ENCODE measurements around the gene XRCC5. TPM values are rescaled to one million over a fixed set of nuclear protein-coding genes. Genes with fewer than 3 reads are reported as not detected.
A peak's percentile ranks its signal among the peaks of the same experiment; 100 is the strongest.
"Not testable (repeated sequence)": the region's sequence is repeated elsewhere in the genome, so short reads cannot be mapped to it uniquely, and the experiment has no call there.

The XRCC5 gene
- total RNA-seq, 2 experiments from 2014 or later = 510 to 515 TPM

DNA sequence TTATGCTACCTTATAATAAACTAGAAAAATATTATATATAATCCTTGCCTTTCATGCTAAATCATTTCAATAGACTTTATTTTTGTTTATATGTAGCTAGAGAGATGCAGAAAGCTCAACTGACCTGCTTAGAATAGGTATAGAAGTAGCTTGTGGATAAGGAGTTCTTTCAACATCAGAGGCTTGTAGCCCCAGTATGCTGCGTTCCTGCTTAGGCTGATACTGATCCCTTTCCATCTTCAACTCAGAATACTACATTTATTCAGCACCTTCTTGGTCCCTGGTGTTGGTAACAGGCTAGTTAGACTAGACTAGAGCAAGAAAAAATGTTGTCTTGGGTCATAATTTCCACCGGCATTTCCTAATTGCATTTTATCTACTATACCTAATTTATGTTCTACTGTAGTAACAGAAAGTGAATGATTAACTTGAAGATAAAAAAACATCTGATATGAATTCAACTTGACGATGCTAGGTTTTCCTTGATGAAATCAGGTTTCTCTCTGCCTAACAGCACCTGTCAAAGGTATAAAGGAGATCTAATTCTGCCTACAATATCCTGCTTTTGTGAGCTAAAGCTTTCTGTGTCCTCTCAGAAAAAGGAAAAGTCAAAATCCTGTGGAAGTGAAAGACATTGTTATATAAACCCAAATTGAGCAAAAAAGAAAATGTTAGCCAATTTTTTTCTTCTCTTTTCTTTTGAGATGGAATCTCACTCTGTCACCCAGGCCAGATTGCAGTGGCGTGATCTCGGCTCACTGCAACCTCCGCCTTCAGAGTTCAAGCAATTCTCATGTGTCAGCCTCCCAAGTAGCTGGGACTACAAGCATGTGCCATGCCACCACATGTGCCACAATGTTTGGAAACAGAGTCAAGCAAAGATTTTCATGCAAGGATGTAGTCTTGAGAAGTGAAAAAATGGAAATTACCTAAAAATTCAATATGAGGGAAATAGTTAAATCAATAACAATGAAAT, 33.4 kb upstream of the XRCC5 start:
- peaks cover 6% of the 10 kb centered on the region for H3K36me3 Mint-ChIP-seq
- CTCF ChIA-PET = interaction anchor here (1.0 kb wide), 1 partner anchor 38 kb away, joined by 3 read pairs; no protein-coding TSS in a partner anchor
- H3K4me3 Mint-ChIP-seq = no peak overlapping the region
- DNase-seq = no peak
- H3K9me3 Mint-ChIP-seq = no peaks in the 10 kb centered on the region
- intact Hi-C loops (cut with micrococcal nuclease) = no loop called here
- peaks cover 34% of the 10 kb centered on the region for H3K4me1 Mint-ChIP-seq (ENCODE audit: low read depth)
- H3K27ac Mint-ChIP-seq = no peak overlapping the region
- POLR2A ChIA-PET = no interaction called here
- H3K27me3 Mint-ChIP-seq = no peaks in the 10 kb centered on the region

DNA sequence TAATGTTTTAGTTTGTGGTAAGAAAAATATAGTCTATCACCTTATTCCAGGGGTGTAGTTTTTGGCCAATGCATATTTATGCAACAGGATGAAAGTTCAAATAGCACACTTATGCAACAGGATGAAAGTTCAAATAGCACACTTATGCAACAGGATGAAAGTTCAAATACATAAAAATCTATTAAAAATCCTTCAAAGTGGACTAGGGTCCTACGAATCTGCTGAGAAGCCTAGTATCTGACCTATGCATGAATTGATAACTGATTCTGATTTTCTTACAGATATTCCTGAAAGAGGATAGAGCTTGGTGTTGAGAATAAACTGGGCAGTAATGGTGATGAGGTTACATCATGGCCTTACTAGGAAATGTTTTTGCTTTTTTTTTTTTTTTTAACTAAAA, 30.4 kb upstream of the XRCC5 start:
- DNase-seq = no peak
- Mint-ChIP-seq H3K27me3 (no peaks in the 10 kb centered on the region), H3K4me3 (no peak overlapping the region), H3K36me3 (peaks cover 3% of the 10 kb centered on the region), H3K4me1 (ENCODE audit: low read depth) (peaks cover 54% of the 10 kb centered on the region), H3K27ac (no peak overlapping the region), H3K9me3 (no peaks in the 10 kb centered on the region)
- CTCF ChIA-PET = no interaction called here
- intact Hi-C loops (cut with micrococcal nuclease) = no loop called here
- POLR2A ChIA-PET = no interaction called here

- Mint-ChIP-seq H3K4me3 (peak overlapping the region; percentile 10), H3K4me1 (ENCODE audit: low read depth) (peaks cover 51% of the 10 kb centered on the region)
- H3K27me3 Mint-ChIP-seq, H3K36me3 Mint-ChIP-seq, H3K9me3 Mint-ChIP-seq, POLR2A ChIA-PET, DNase-seq, H3K27ac Mint-ChIP-seq: not testable (repeated sequence)
- CTCF ChIA-PET = interaction anchor here (4.7 kb wide), 1 partner anchor 29 kb away, joined by 35 read pairs; the partner anchor contains the start of gene XRCC5
- intact Hi-C loops (cut with micrococcal nuclease) = loop anchor here (2.0 kb wide), 1 partner anchor 21 kb away; no protein-coding TSS in a partner anchor
Measured at GRCh38 chr2:216080048-216080447, 29.1 kb upstream of the XRCC5 start.

DNA sequence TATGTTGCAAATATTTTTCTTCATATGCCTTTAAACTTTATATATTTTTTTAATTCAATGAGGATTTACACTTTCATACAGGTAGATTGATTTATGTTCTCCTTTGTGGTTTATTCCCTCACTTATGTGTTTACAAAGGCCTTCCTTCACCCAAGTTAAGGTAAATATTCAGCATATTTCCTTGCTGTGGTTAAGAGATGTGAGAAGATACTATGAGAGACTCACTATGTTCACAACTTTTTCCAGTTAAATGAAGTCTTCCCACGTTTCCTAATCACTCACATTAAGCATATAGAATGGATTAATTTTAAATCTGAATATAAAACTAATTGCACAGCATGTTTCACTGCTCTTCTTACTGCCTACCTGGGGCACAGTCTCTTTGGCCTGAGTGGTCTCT, 28.1 kb upstream of the XRCC5 start:
- ChIA-PET CTCF (interaction anchor here (0.9 to 4.7 kb wide), 7 partner anchors 9 to 48 kb away, joined by 3 to 35 read pairs (median 6); partner anchors contain the start of gene XRCC5), POLR2A (interaction anchor here (1.1 to 1.2 kb wide), 2 partner anchors 28 to 103 kb away, joined by 4 to 7 read pairs; partner anchors contain the start of gene XRCC5)
- Mint-ChIP-seq H3K36me3 (peaks cover 3% of the 10 kb centered on the region), H3K4me1 (ENCODE audit: low read depth) (peaks cover 47% of the 10 kb centered on the region), H3K27me3 (no peaks in the 10 kb centered on the region), H3K9me3 (no peaks in the 10 kb centered on the region), H3K4me3 (peak overlapping the region; percentile 96), H3K27ac (peak overlapping the region; percentile 81)
- intact Hi-C loops (cut with micrococcal nuclease) = loop anchor here (2.0 kb wide), 1 partner anchor 22 kb away; no protein-coding TSS in a partner anchor
- no peak for DNase-seq

- POLR2A ChIA-PET = interaction anchor here (1.1 to 1.2 kb wide), 2 partner anchors 28 to 102 kb away, joined by 4 to 7 read pairs; partner anchors contain the start of gene XRCC5
- DNase-seq = peak; percentile 87
- Mint-ChIP-seq H3K27ac (peak within 1 kb of the TSS; percentile 81), H3K4me1 (ENCODE audit: low read depth) (peaks cover 51% of the 10 kb centered on the region), H3K4me3 (peak within 1 kb of the TSS; percentile 96), H3K36me3 (peaks cover 3% of the 10 kb centered on the region), H3K27me3 (no peaks in the 10 kb centered on the region), H3K9me3 (no peaks in the 10 kb centered on the region)
- intact Hi-C loops (cut with micrococcal nuclease) = loop anchor here (2.0 kb wide), 2 partner anchors 23 to 49 kb away; no protein-coding TSS in a partner anchor
- CTCF ChIA-PET = interaction anchor here (0.6 to 4.7 kb wide), 9 partner anchors 9 to 69 kb away, joined by 3 to 35 read pairs (median 5); partner anchors contain the start of gene XRCC5
Measured at GRCh38 chr2:216081487-216082116, 27.5 kb upstream of the XRCC5 start, which contains the start of the genes PECR and TMEM169. Gene PECR (minus strand): TSS chr2:216081809. CDS start chr2:216081741, 68 bp downstream. Gene TMEM169 (plus strand): TSS chr2:216081919. CDS start chr2:216095964, 14,045 bp downstream.

DNA sequence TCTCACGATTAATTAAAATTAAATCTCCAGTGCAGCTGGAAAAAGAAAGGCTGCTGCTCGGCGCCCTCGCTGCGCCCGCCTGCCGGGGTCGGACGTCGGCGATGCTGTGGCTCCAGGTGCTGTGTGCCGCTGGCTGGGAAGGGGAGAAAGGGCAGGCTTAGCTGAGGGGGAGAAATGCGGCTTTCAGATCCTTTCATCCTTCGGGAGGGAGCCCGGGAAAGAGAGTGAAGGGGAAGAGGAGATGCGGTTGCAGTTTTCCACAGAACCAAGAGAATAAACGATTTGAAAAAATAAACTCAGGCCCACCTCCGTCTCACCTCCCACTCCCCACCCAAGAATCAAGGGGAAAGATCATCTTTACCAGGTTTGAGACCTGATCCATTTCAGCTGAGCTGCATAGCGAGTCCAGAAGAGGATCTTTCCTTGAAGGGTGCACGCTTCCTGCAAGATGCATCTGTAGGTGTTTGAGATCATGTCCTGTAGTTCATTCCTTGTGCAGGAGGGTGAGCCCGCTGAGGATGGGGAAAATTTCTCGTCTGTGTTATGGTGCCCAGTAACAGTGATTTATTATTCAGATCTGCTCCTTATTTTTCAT, 26.9 kb upstream of the XRCC5 start:
- H3K4me1 Mint-ChIP-seq (ENCODE audit: low read depth) = peaks cover 55% of the 10 kb centered on the region
- H3K4me3 Mint-ChIP-seq = peak overlapping the region; percentile 96
- no peaks in the 10 kb centered on the region for H3K27me3 Mint-ChIP-seq
- ChIA-PET POLR2A (interaction anchor here (1.1 to 1.2 kb wide), 2 partner anchors 27 to 101 kb away, joined by 4 to 7 read pairs; partner anchors contain the start of gene XRCC5), CTCF (interaction anchor here (0.6 to 4.7 kb wide), 8 partner anchors 10 to 70 kb away, joined by 3 to 35 read pairs (median 6); partner anchors contain the start of gene XRCC5)
- peaks cover 3% of the 10 kb centered on the region for H3K36me3 Mint-ChIP-seq
- DNase-seq = peak; percentile 25
- H3K9me3 Mint-ChIP-seq = no peaks in the 10 kb centered on the region
- H3K27ac Mint-ChIP-seq = peak overlapping the region; percentile 77
- intact Hi-C loops (cut with micrococcal nuclease) = loop anchor here (2.0 kb wide), 1 partner anchor 49 kb away; no protein-coding TSS in a partner anchor

- intact Hi-C loops (cut with micrococcal nuclease) = loop anchor here (2.0 kb wide), 1 partner anchor 50 kb away; no protein-coding TSS in a partner anchor
- DNase-seq = peak; percentile 29
- Mint-ChIP-seq H3K27me3 (no peaks in the 10 kb centered on the region), H3K4me1 (ENCODE audit: low read depth) (peaks cover 55% of the 10 kb centered on the region), H3K9me3 (no peaks in the 10 kb centered on the region), H3K27ac (peak overlapping the region; percentile 77), H3K4me3 (peak overlapping the region; percentile 96), H3K36me3 (peaks cover 3% of the 10 kb centered on the region)
- ChIA-PET CTCF (interaction anchor here (0.8 to 4.7 kb wide), 8 partner anchors 9 to 49 kb away, joined by 3 to 35 read pairs (median 4); partner anchors contain the start of gene XRCC5), POLR2A (interaction anchor here (0.6 kb wide), 1 partner anchor 21 kb away, joined by 3 read pairs; no protein-coding TSS in a partner anchor)
Measured at GRCh38 chr2:216082805-216083204, 26.3 kb upstream of the XRCC5 start.

DNA sequence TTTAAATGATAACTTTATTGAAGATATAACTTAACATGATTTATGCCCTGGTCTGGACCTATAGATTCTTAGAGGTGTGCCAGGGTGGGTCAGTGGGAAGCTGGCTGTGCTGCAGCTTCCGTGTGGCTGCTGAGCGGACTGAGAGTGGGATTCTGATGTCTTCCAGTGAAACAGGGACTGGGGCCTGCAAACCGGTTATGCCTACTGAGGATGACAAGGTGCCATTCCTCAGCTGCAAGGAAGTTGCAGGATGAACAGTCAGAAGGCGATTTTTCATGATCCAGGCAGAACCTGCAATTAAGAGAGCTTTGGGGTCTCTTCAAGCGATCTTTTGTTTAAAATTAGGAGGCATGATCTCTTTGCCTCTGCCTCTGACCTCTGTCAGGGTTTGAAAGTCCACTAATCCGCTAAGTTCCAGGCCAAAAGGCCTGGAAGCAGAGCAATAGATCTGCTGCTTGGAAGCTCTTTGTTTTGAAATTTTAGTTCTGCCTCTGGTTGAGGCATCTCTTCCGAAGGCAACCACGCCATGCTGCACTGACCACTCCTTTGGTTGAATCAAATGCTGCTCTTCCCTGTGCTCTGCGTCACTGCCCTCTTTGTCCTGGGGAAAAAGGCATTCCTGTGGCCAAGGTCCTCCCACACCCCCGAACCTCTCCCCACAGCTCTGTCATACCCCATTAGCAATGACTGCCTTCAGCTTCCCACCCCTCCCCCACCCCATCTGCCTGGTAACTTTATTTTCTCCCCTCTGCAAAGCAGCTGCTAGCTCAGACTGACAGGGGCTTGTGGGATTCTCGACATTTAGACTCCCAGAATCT, 25.5 kb upstream of the XRCC5 start:
- H3K4me3 Mint-ChIP-seq = no peak overlapping the region
- DNase-seq = no peak
- intact Hi-C loops (cut with micrococcal nuclease) = loop anchor here (1.0 to 2.0 kb wide), 2 partner anchors 26 to 51 kb away; partner anchors contain the start of gene XRCC5
- no peaks in the 10 kb centered on the region for H3K9me3 Mint-ChIP-seq
- H3K36me3 Mint-ChIP-seq = peaks cover 3% of the 10 kb centered on the region
- peak overlapping the region; percentile 92 for H3K27ac Mint-ChIP-seq
- ChIA-PET CTCF (interaction anchor here (0.9 to 4.7 kb wide), 8 partner anchors 18 to 415 kb away, joined by 3 to 35 read pairs (median 4); partner anchors contain the start of genes RPL37A and XRCC5), POLR2A (interaction anchor here (0.5 to 2.3 kb wide), 5 partner anchors 22 to 68 kb away, joined by 3 to 9 read pairs (median 3); partner anchors contain the start of gene XRCC5)
- no peaks in the 10 kb centered on the region for H3K27me3 Mint-ChIP-seq
- H3K4me1 Mint-ChIP-seq (ENCODE audit: low read depth) = peaks cover 54% of the 10 kb centered on the region

DNA sequence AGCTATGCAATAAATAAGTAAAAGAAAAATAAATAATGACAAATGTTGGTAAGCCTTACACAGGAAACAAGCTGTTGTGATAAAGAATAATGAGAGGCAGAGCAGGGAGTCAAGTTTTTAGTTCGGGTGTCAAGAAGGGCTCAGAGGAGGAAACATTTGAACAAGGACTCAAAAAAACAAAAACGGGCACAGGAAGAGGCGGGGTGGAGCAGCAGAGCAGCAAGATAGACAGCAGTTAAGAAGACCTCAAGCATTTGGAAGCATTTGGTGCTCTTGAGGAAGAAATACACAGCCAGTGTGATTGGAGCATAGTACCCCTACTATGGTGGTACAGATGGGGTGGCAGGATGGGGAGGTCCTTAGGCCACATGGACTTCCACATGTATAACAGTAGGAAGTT, 24.6 kb upstream of the XRCC5 start:
- CTCF ChIA-PET = interaction anchor here (0.9 to 4.7 kb wide), 7 partner anchors 16 to 414 kb away, joined by 3 to 35 read pairs (median 6); partner anchors contain the start of genes RPL37A and XRCC5
- Mint-ChIP-seq H3K4me3 (peak overlapping the region; percentile 35), H3K27me3 (no peaks in the 10 kb centered on the region), H3K36me3 (peaks cover 3% of the 10 kb centered on the region), H3K4me1 (ENCODE audit: low read depth) (peaks cover 51% of the 10 kb centered on the region), H3K9me3 (no peaks in the 10 kb centered on the region), H3K27ac (peak overlapping the region; percentile 92)
- DNase-seq = peak; percentile 37
- POLR2A ChIA-PET = interaction anchor here (0.5 to 2.3 kb wide), 3 partner anchors 25 to 46 kb away, joined by 3 to 9 read pairs (median 4); partner anchors contain the start of gene XRCC5
- intact Hi-C loops (cut with micrococcal nuclease) = loop anchor here (1.0 kb wide), 1 partner anchor 25 kb away; the partner anchor contains the start of gene XRCC5

GRCh38 chr2:216086207-216086893, 22.8 kb upstream of the XRCC5 start:
- no peaks in the 10 kb centered on the region for H3K9me3 Mint-ChIP-seq
- peaks cover 57% of the 10 kb centered on the region for H3K4me1 Mint-ChIP-seq (ENCODE audit: low read depth)
- DNase-seq = no peak
- H3K36me3 Mint-ChIP-seq = peaks cover 3% of the 10 kb centered on the region
- ChIA-PET CTCF (interaction anchor here (2.5 kb wide), 1 partner anchor 27 kb away, joined by 6 read pairs; no protein-coding TSS in a partner anchor), POLR2A (no interaction called here)
- H3K4me3 Mint-ChIP-seq = no peak overlapping the region
- H3K27ac Mint-ChIP-seq = peak overlapping the region; percentile 54
- intact Hi-C loops (cut with micrococcal nuclease) = no loop called here
- no peaks in the 10 kb centered on the region for H3K27me3 Mint-ChIP-seq
